HCT116 (cell line): ENCODE data around the gene AHNAK. TPM values are rescaled to one million over a fixed set of nuclear protein-coding genes. Genes with fewer than 3 reads are reported as not detected.

Source experiments
- ATAC-seq: fragments of 200-7000 bp; cut with Tn5 transposase; 2 replicates; pipeline ENCODE4 v1.9.1; 2020; ENCODE audit warnings: mild to moderate bottlenecking, moderate library complexity
- BruUV-seq: library from RNA; stranded (reverse); fragments of 400-500 nt; replicated peaks from 2 replicates; lab custom pipeline; 2021; lab: Mats Ljungman, UMichigan
- CTCF ChIA-PET: fragments of 300-600 bp; sonication (Branson Sonifier 250); formaldehyde crosslinking; loops from one replicate; lab custom pipeline; 2021; ENCODE audit warnings: antibody characterized with exemption; lab: Charles Lee
- POLR2A ChIA-PET: fragments of 300-600, 350-600 bp; sonication (Branson Sonifier 250); formaldehyde crosslinking; loops from one replicate; lab custom pipeline; 2021; ENCODE audit warnings: antibody characterized with exemption; lab: Charles Lee
- RAD21 ChIA-PET, 2 experiments: fragments of 300-600 bp; sonication (Branson Sonifier 250); formaldehyde crosslinking; loops; one replicate each; lab custom pipeline; 2023; ENCODE audit warnings: low total read pairs in 2 of 2; ENCODE audit not compliant: uncharacterized antibody in 2 of 2, unreplicated experiment in 2 of 2, low non-redundant PET in 1 of 2; lab: Charles Lee
- DNase-seq: peaks from one replicate; pipeline ENCODE4 v3.0.0-alpha.2; 2010; ENCODE audit warnings: low read depth, low spot score
- H2AFZ ChIP-seq: fragments of 200-600 bp; shearing (Covaris generic), sonication (generic); 2 replicates; pipeline ENCODE4 v1.6.1; 2017; ENCODE audit warnings: low read depth, mixed run types, mixed read lengths, antibody characterized with exemption, low read length; ENCODE audit not compliant: poor library complexity, severe bottlenecking
- H3K27ac ChIP-seq: 2 replicates; pipeline ENCODE4 v1.5.1; 2012; ENCODE audit warnings: low read depth, low read length
- H3K27me3 ChIP-seq: fragments of 200-600 bp; sonication (generic); 2 replicates; pipeline ENCODE4 v1.6.1; 2016; ENCODE audit warnings: mixed run types, low read length, mixed read lengths; ENCODE audit not compliant: insufficient read depth
- H3K36me3 ChIP-seq, 2 experiments: fragments of 200-500 bp in 1 of 2; fragments of 200-600 bp in 1 of 2; sonication (Bioruptor generic) in 1 of 2; sonication (generic) in 1 of 2; 2 replicates each; pipeline versions ENCODE4 v1.5.1 to v1.6.1; 2014 to 2016; ENCODE audit warnings: low read length in 2 of 2, inconsistent platforms in 1 of 2, mixed read lengths in 1 of 2, mixed run types in 1 of 2; ENCODE audit not compliant: insufficient read depth in 2 of 2, control insufficient read depth in 1 of 2
- H3K4me1 ChIP-seq, 2 experiments: fragments of 200-600 bp in 1 of 2; sonication (generic) in 1 of 2; 2 replicates each; pipeline versions ENCODE4 v1.5.1 to v1.6.1; 2012 to 2017; ENCODE audit warnings: low read length in 2 of 2, inconsistent platforms in 1 of 2, mild to moderate bottlenecking in 1 of 2, mixed read lengths in 1 of 2, mixed run types in 1 of 2, moderate library complexity in 1 of 2; ENCODE audit not compliant: insufficient read depth in 2 of 2, control insufficient read depth in 1 of 2
- H3K4me2 ChIP-seq: fragments of 200-600 bp; sonication (generic); 2 replicates; pipeline ENCODE4 v1.6.1; 2017; ENCODE audit warnings: mixed run types, low read length, mixed read lengths
- H3K4me3 ChIP-seq, 2 experiments: fragments of 200-600 bp in 1 of 2; sonication (generic) in 1 of 2; replicated peaks in 1 of 2; 2 replicates each; pipeline ENCODE4 v1.5.1; 2011 to 2016; ENCODE audit warnings: low read length in 2 of 2, control low read depth in 1 of 2, low read depth in 1 of 2, mild to moderate bottlenecking in 1 of 2, mixed read lengths in 1 of 2, mixed run types in 1 of 2
- H3K79me2 ChIP-seq: fragments of 200-600 bp; sonication (generic); 2 replicates; pipeline ENCODE4 v1.6.1; 2017; ENCODE audit warnings: mild to moderate bottlenecking, mixed run types, low read length, moderate library complexity, mixed read lengths; ENCODE audit not compliant: insufficient read depth
- H3K9ac ChIP-seq: fragments of 200-600 bp; sonication (generic); 2 replicates; pipeline ENCODE4 v1.6.1; 2016; ENCODE audit warnings: low read length, mixed read lengths
- H3K9me2 ChIP-seq: fragments of 200-600 bp; sonication (generic), shearing (Covaris generic); 2 replicates; pipeline ENCODE4 v1.6.1; 2017; ENCODE audit warnings: mixed run types, mild to moderate bottlenecking, moderate library complexity; ENCODE audit not compliant: insufficient read depth
- H3K9me3 ChIP-seq, 2 experiments: fragments of 200-500 bp in 1 of 2; fragments of 200-600 bp in 1 of 2; sonication (Bioruptor generic) in 1 of 2; sonication (generic) in 1 of 2; 2 replicates each; pipeline ENCODE4 v1.6.1; 2014 to 2017; ENCODE audit warnings: low read length in 2 of 2, mixed read lengths in 2 of 2, inconsistent platforms in 1 of 2, low read depth in 1 of 2, mild to moderate bottlenecking in 1 of 2, mixed run types in 1 of 2, moderate library complexity in 1 of 2; ENCODE audit not compliant: control insufficient read depth in 1 of 2, insufficient read depth in 1 of 2
- H4K20me1 ChIP-seq: fragments of 200-600 bp; sonication (generic), shearing (Covaris generic); 2 replicates; pipeline ENCODE4 v1.6.1; 2017; ENCODE audit warnings: mixed run types, mild to moderate bottlenecking, moderate library complexity; ENCODE audit not compliant: insufficient read depth
- CBX3 ChIP-seq: IDR thresholded peaks from 2 replicates; pipeline ENCODE4 v1.6.1; 2012; ENCODE audit warnings: low read depth
- CEBPB ChIP-seq: IDR thresholded peaks from 2 replicates; pipeline ENCODE4 v1.6.1; 2012; ENCODE audit warnings: low read depth
- ELF1 ChIP-seq: IDR thresholded peaks from 2 replicates; pipeline ENCODE4 v1.6.1; 2012; ENCODE audit warnings: low read depth, borderline replicate concordance
- EZH2phosphoT487 ChIP-seq: fragments of 200-600 bp; IDR thresholded peaks from 2 replicates; pipeline ENCODE4 v1.6.1; 2018; ENCODE audit warnings: antibody characterized with exemption, borderline replicate concordance
- JUND ChIP-seq: IDR thresholded peaks from 2 replicates; pipeline ENCODE4 v1.6.1; 2012
- POLR2A ChIP-seq: IDR thresholded peaks from 2 replicates; pipeline ENCODE4 v1.7.0; 2011; ENCODE audit warnings: borderline replicate concordance; ENCODE audit not compliant: insufficient read depth, insufficient read length; ENCODE audit errors: extremely low read depth
- POLR2AphosphoS5 ChIP-seq: IDR thresholded peaks from 2 replicates; pipeline ENCODE4 v1.6.1; 2011; ENCODE audit warnings: mild to moderate bottlenecking, low read depth, low read length, moderate library complexity
- SIN3A ChIP-seq: IDR thresholded peaks from 2 replicates; pipeline ENCODE4 v1.6.1; 2012; ENCODE audit warnings: low read depth
- SP1 ChIP-seq: IDR thresholded peaks from 2 replicates; pipeline ENCODE4 v1.6.1; 2012; ENCODE audit warnings: low read depth
- TCF7L2 ChIP-seq: IDR thresholded peaks from 2 replicates; pipeline ENCODE4 v1.7.0; 2011; ENCODE audit warnings: borderline replicate concordance, inconsistent platforms; ENCODE audit not compliant: insufficient read depth, insufficient read length; ENCODE audit errors: extremely low read depth
- YY1 ChIP-seq: IDR thresholded peaks from 2 replicates; pipeline ENCODE4 v1.6.1; 2011; ENCODE audit warnings: low read length, low read depth, moderate library complexity, mild to moderate bottlenecking; ENCODE audit not compliant: insufficient replicate concordance; ENCODE audit errors: extremely low read depth
- ZFX ChIP-seq: fragments of 450-650 bp; IDR thresholded peaks from 2 replicates; pipeline ENCODE4 v1.6.1; 2017
- intact Hi-C: fragments of 100-400 bp; cut with micrococcal nuclease; formaldehyde crosslinking; loops from 2 replicates; pipeline ENCODE4 v1.10.0; 2022
- total RNA-seq: library from RNA; stranded (reverse); gene quantifications from one replicate; pipeline ENCODE4 v1.2.1, GENCODE V29; 2021; ENCODE audit not compliant: unreplicated experiment
- TF ChIP-seq, protein P1 (sequence below): IDR thresholded peaks from 2 replicates; pipeline ENCODE4 v1.6.1; 2012; ENCODE audit warnings: low read depth
- TF ChIP-seq, protein P2 (sequence below): IDR thresholded peaks from 2 replicates; pipeline ENCODE4 v1.6.1; 2012

AHNAK gene
- total RNA-seq, 1 experiment from 2014 or later, result 239 TPM

GRCh38 chr11:62575156-62575555 lies 28.6 kb upstream of the AHNAK start:
- peaks cover 31 to 50% of the 10 kb centered on the region in 2 experiments for H3K36me3 ChIP-seq
- no peak for ATAC-seq
- H3K27ac ChIP-seq, result peak overlapping the region; percentile 63

DNA sequence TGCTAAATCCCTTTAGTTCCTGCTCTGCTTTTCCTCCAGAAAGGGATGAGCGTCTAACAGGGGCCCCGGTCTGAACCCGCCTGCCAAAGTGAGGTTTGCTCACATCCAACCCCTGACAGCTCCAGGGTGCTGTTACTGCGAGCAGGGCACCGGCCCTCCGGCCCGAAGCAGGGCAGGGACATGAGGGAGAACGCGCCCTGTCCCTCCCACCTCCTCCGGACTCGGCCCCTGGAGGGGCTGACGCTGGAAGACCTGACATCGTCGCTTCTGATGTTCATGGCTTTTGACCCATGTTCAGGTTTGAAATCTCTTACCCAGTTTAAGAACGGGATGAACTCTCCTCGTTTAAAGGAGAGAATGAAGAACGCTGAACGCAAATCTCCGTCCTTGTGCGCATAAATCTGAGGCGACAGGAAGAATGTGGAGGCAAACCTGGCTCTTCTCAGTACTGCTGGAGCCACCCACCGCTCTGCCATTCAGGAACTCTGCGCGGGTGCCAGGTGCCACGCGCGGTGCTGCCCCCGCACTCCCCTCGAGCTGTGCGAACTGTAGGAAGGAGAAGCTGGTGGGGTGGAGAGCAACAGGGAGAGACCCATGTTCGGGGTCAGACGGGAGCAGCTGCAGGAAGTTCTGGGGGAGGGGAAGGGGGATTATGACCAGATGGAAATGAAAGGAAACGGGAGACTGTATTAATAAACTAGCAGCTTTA lies 27.9 kb upstream of the AHNAK start:
- H2AFZ ChIP-seq, result no peak overlapping the region
- H3K9ac ChIP-seq, result peak overlapping the region; percentile 75
- H3K36me3 ChIP-seq, result peaks cover 35 to 56% of the 10 kb centered on the region in 2 experiments
- ChIA-PET RAD21 (interaction anchor here (1.0 kb wide), 3 partner anchors 16 to 150 kb away, joined by 3 to 6 read pairs (median 3); partner anchors contain the start of gene TUT1 (in 2 of the 2)), CTCF (interaction anchor here (0.9 to 1.8 kb wide), 6 partner anchors 13 to 181 kb away, joined by 4 to 18 read pairs (median 5); partner anchors contain the start of gene TUT1), POLR2A (interaction anchor here (0.6 to 1.8 kb wide), 34 partner anchors 9 to 282 kb away, joined by 3 to 52 read pairs (median 6); partner anchors contain the start of genes AHNAK, C11orf98, CSKMT and HNRNPUL2)
- H3K27me3 ChIP-seq, result no peaks in the 10 kb centered on the region
- peak overlapping the region; percentile 63 for H3K27ac ChIP-seq
- peak overlapping the region; percentile 43 to 99 for H3K4me3 ChIP-seq
- H3K9me3 ChIP-seq, result no peaks in the 10 kb centered on the region
- H4K20me1 ChIP-seq, result peaks cover 3% of the 10 kb centered on the region; the same call in 1 of the 2 replicates
- ATAC-seq, result peak; percentile 12
- H3K4me2 ChIP-seq, result peak overlapping the region; percentile 81
- H3K79me2 ChIP-seq, result peaks cover 42% of the 10 kb centered on the region
- peaks cover 8 to 29% of the 10 kb centered on the region in 2 experiments for H3K4me1 ChIP-seq
- intact Hi-C loops, result no loop called here
- no peak for DNase-seq
- TSS peak; percentile 89 for BruUV-seq
- H3K9me2 ChIP-seq, result no peaks in the 10 kb centered on the region
- TF ChIP-seq CBX3 (no peak), ZFX (no peak), EZH2phosphoT487 (no peak), JUND (0 out of 2 replicates have a peak, but pooled peaks have one; percentile 13), POLR2A (no peak), ELF1 (no peak), POLR2AphosphoS5 (no peak)
- TF ChIP-seq, protein P1, sequence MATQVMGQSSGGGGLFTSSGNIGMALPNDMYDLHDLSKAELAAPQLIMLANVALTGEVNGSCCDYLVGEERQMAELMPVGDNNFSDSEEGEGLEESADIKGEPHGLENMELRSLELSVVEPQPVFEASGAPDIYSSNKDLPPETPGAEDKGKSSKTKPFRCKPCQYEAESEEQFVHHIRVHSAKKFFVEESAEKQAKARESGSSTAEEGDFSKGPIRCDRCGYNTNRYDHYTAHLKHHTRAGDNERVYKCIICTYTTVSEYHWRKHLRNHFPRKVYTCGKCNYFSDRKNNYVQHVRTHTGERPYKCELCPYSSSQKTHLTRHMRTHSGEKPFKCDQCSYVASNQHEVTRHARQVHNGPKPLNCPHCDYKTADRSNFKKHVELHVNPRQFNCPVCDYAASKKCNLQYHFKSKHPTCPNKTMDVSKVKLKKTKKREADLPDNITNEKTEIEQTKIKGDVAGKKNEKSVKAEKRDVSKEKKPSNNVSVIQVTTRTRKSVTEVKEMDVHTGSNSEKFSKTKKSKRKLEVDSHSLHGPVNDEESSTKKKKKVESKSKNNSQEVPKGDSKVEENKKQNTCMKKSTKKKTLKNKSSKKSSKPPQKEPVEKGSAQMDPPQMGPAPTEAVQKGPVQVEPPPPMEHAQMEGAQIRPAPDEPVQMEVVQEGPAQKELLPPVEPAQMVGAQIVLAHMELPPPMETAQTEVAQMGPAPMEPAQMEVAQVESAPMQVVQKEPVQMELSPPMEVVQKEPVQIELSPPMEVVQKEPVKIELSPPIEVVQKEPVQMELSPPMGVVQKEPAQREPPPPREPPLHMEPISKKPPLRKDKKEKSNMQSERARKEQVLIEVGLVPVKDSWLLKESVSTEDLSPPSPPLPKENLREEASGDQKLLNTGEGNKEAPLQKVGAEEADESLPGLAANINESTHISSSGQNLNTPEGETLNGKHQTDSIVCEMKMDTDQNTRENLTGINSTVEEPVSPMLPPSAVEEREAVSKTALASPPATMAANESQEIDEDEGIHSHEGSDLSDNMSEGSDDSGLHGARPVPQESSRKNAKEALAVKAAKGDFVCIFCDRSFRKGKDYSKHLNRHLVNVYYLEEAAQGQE, result no peak

More at GRCh38 chr11:62575156-62575555, 28.6 kb upstream of the AHNAK start:
- intact Hi-C loops, result no loop called here
- no peaks in the 10 kb centered on the region for H3K27me3 ChIP-seq
- peaks cover 36% of the 10 kb centered on the region for H3K79me2 ChIP-seq
- peaks cover 8 to 26% of the 10 kb centered on the region in 2 experiments for H3K4me1 ChIP-seq
- H2AFZ ChIP-seq, result no peak overlapping the region
- H3K9me2 ChIP-seq, result no peaks in the 10 kb centered on the region
- DNase-seq, result no peak
- ChIA-PET POLR2A (interaction anchor here (1.8 kb wide), 1 partner anchor 16 kb away, joined by 52 read pairs; the partner anchor contains the start of gene TUT1), RAD21 (no interaction called here), CTCF (interaction anchor here (1.8 kb wide), 1 partner anchor 150 kb away, joined by 18 read pairs; no protein-coding TSS in a partner anchor)
- H3K9me3 ChIP-seq, result no peaks in the 10 kb centered on the region
- no TSS peak for BruUV-seq
- H4K20me1 ChIP-seq, result no peaks in the 10 kb centered on the region; the same call in 1 of the 2 replicates
- H3K9ac ChIP-seq, result 0 out of 2 replicates have a peak overlapping the region, but pooled peaks have one; percentile 75
- no peak for TF ChIP-seq EZH2phosphoT487
- no peak for TF ChIP-seq ZFX
- TF ChIP-seq, protein P2, sequence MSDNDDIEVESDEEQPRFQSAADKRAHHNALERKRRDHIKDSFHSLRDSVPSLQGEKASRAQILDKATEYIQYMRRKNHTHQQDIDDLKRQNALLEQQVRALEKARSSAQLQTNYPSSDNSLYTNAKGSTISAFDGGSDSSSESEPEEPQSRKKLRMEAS, result no peak
- no peak for TF ChIP-seq POLR2A
- TF ChIP-seq TCF7L2, result no peak
- no peak for TF ChIP-seq SIN3A
- no peak for TF ChIP-seq JUND
- TF ChIP-seq SP1, result no peak
- TF ChIP-seq CEBPB, result no peak
- no peak for TF ChIP-seq YY1
- TF ChIP-seq POLR2AphosphoS5, result no peak
- no peak overlapping the region for H3K4me3 ChIP-seq
- H3K4me2 ChIP-seq, result peak overlapping the region; percentile 81; the same call in 1 of the 2 replicates
